ENCODE results near the gene TMEM132C.

The TMEM132C gene

DNA sequence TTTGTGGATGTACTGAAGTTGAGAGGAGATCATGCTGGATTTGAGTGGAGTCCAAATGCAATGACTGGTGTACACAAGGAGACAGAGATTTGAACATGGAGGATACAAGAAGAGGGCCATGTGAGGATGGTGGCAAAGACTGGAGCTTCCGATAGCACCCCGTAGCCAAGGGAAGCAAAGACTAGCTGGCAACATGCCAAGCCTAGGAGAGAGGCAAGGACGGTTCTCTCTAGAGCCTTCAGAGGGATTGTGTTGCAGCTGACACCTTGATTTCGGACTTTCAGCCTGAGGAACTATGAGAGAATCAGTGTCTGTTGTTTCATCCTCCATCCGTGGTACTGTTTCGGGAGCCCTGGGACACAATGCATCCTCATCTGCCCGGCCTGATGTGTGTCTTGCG lies 354.3 kb downstream of the TMEM132C start:
- no peak for TF ChIP-seq POLR2AphosphoS5 (IDR thresholded peaks at IDR 0.05; ENCODE audit: low read depth, low read length)
- TF ChIP-seq, protein P1, sequence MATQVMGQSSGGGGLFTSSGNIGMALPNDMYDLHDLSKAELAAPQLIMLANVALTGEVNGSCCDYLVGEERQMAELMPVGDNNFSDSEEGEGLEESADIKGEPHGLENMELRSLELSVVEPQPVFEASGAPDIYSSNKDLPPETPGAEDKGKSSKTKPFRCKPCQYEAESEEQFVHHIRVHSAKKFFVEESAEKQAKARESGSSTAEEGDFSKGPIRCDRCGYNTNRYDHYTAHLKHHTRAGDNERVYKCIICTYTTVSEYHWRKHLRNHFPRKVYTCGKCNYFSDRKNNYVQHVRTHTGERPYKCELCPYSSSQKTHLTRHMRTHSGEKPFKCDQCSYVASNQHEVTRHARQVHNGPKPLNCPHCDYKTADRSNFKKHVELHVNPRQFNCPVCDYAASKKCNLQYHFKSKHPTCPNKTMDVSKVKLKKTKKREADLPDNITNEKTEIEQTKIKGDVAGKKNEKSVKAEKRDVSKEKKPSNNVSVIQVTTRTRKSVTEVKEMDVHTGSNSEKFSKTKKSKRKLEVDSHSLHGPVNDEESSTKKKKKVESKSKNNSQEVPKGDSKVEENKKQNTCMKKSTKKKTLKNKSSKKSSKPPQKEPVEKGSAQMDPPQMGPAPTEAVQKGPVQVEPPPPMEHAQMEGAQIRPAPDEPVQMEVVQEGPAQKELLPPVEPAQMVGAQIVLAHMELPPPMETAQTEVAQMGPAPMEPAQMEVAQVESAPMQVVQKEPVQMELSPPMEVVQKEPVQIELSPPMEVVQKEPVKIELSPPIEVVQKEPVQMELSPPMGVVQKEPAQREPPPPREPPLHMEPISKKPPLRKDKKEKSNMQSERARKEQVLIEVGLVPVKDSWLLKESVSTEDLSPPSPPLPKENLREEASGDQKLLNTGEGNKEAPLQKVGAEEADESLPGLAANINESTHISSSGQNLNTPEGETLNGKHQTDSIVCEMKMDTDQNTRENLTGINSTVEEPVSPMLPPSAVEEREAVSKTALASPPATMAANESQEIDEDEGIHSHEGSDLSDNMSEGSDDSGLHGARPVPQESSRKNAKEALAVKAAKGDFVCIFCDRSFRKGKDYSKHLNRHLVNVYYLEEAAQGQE (IDR thresholded peaks at IDR 0.05; ENCODE audit: insufficient read depth in 1 of 2, low read depth in 2 of 2, low read length in 2 of 2) = no peak
- no peak for TF ChIP-seq SIN3A (IDR thresholded peaks at IDR 0.05; ENCODE audit: borderline replicate concordance, insufficient read depth, low read length)
- TF ChIP-seq TAF1 (IDR thresholded peaks at IDR 0.05; ENCODE audit: borderline replicate concordance, insufficient read depth, low read length) = no peak
- TF ChIP-seq FOXP2 (optimal IDR thresholded peaks at IDR 0.05; ENCODE audit: borderline replicate concordance, extremely low read depth, extremely low read length, insufficient read depth) = no peak

DNA sequence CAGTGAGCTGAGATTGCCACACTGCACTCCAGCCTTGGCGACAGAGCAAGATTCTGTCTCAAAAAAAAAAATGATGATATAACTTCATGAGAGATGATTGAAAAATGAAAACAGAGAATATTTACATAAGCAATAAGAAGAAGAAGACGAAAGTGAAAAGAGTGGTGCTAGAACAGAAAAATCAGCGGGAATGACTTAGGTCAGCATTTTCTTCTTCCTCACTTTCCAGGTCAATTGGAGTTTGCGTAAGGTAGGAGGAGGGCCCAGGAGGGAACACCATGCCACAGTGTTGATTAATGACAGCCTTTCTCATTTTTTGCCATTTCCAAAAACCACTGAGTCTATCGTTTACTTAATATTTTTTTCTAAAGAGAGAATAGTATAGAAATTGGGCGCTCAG lies 356.8 kb downstream of the TMEM132C start:
- TF ChIP-seq FOXP2 (optimal IDR thresholded peaks at IDR 0.05; ENCODE audit: borderline replicate concordance, extremely low read depth, extremely low read length, insufficient read depth) (no peak), TAF1 (IDR thresholded peaks at IDR 0.05; ENCODE audit: borderline replicate concordance, insufficient read depth, low read length) (no peak), SIN3A (IDR thresholded peaks at IDR 0.05; ENCODE audit: borderline replicate concordance, insufficient read depth, low read length) (no peak), POLR2AphosphoS5 (IDR thresholded peaks at IDR 0.05; ENCODE audit: low read depth, low read length) (no peak)
- TF ChIP-seq, protein P1 (IDR thresholded peaks at IDR 0.05; ENCODE audit: insufficient read depth in 1 of 2, low read depth in 2 of 2, low read length in 2 of 2) = no peak

DNA sequence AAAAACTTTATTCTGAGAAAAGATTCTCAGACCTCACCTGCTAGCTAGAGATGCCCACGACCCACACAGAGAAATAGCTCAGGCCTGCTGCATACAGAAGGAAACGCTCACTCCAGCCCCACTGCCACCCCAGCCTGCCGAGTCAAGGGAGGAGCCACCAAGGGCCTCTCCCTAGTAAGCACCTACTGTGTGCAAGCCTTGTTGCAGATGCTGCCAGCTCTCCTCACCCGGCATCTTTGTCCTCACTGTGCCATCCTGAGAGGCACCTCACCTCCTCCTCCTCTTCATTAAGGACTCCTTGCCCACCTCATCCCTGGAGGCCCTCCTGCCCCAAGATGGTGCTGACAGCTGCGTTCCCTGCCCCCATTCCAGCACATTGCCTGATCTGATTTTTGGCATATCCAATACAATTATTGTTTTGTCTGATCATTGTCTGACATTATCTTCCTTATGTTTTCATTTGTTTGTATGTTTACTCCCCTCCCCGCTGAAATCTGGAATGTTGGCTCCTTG lies 359.9 kb downstream of the TMEM132C start:
- TF ChIP-seq FOXP2 (optimal IDR thresholded peaks at IDR 0.05; ENCODE audit: borderline replicate concordance, extremely low read depth, extremely low read length, insufficient read depth) = no peak
- TF ChIP-seq TAF1 (IDR thresholded peaks at IDR 0.05; ENCODE audit: borderline replicate concordance, insufficient read depth, low read length) = no peak
- no peak for TF ChIP-seq SIN3A (IDR thresholded peaks at IDR 0.05; ENCODE audit: borderline replicate concordance, insufficient read depth, low read length)
- TF ChIP-seq, protein P1 (IDR thresholded peaks at IDR 0.05; ENCODE audit: insufficient read depth in 1 of 2, low read depth in 2 of 2, low read length in 2 of 2) = no peak
- no peak for TF ChIP-seq POLR2AphosphoS5 (IDR thresholded peaks at IDR 0.05; ENCODE audit: low read depth, low read length)

DNA sequence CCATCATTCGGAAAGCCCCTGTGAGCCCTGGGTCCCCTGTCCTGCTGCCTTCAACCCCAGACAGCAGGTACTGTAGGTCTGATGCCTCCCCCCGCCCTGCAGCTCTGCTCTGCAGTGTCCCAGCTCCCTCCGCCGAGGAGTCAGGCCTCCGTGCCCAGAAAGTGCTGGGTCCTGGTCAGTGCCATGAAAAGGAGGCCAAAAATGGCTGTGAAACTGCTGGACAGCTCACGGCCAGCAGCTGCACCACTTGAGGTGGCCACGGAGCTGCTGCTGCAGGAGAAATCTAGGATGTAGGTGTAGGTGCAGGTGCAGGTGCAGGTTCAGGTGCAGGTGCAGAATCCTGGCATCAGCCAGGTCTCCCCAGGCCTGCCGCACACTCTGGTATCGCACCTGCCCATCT lies 360.7 kb downstream of the TMEM132C start:
- no peak for TF ChIP-seq TAF1 (IDR thresholded peaks at IDR 0.05; ENCODE audit: borderline replicate concordance, insufficient read depth, low read length)
- TF ChIP-seq, protein P1 (IDR thresholded peaks at IDR 0.05; ENCODE audit: insufficient read depth in 1 of 2, low read depth in 2 of 2, low read length in 2 of 2) = peak; percentile 64 to 72; a peak in 3 of 4 replicates

DNA sequence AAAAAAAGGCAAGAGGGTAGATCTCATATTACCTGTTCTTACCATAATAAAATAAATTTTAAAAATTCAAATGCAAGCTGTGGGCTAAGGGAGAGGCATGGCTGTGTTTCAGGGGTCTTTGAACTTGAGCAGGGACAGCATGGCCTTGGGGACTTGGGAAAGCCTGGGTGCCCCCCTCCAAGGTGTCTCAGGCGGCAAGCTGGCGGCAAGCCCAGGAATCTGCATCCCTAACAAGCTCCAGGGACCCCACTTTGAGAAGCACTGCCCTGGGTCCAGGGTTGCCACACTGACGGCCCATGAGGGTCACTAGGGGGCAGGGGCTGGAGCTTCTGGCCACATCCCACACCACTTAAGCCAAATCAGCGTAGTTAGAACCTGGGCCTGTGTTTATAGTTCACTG lies 363.0 kb downstream of the TMEM132C start:
- TF ChIP-seq FOXP2 (optimal IDR thresholded peaks at IDR 0.05; ENCODE audit: borderline replicate concordance, extremely low read depth, extremely low read length, insufficient read depth) (no peak), POLR2AphosphoS5 (IDR thresholded peaks at IDR 0.05; ENCODE audit: low read depth, low read length) (no peak), TAF1 (IDR thresholded peaks at IDR 0.05; ENCODE audit: borderline replicate concordance, insufficient read depth, low read length) (no peak), SIN3A (IDR thresholded peaks at IDR 0.05; ENCODE audit: borderline replicate concordance, insufficient read depth, low read length) (no peak)
- TF ChIP-seq, protein P1 (IDR thresholded peaks at IDR 0.05; ENCODE audit: insufficient read depth in 1 of 2, low read depth in 2 of 2, low read length in 2 of 2) = no peak
